Stimulated activated memory B cell treated with anti-CD40 and anti-IgM and Interleukin-4, amounts not matched to agents 10 μg/mL and 1 μg/mL and 100 μg/mL, for 72 hours (primary cell): Measurements from ENCODE around the gene C6orf141.

Experiments used
- ATAC-seq: fragments of 150-1000 bp; cut with Tn5 transposase; 2 replicates; pipeline ENCODE4 v1.10.0; 2021
- H3K27ac Mint-ChIP-seq: one replicate; pipeline ENCODE4 v1.8.0; 2022; ENCODE audit warnings: mild to moderate bottlenecking, mixed read lengths
- H3K27me3 Mint-ChIP-seq: one replicate; pipeline ENCODE4 v1.8.0; 2022; ENCODE audit warnings: mixed read lengths
- H3K36me3 Mint-ChIP-seq: one replicate; pipeline ENCODE4 v1.8.0; 2022; ENCODE audit warnings: mixed read lengths
- H3K4me1 Mint-ChIP-seq: one replicate; pipeline ENCODE4 v1.8.0; 2022; ENCODE audit warnings: mixed read lengths
- H3K4me3 Mint-ChIP-seq: one replicate; pipeline ENCODE4 v1.8.0; 2022; ENCODE audit warnings: mild to moderate bottlenecking, moderate library complexity, mixed read lengths
- H3K9me3 Mint-ChIP-seq: one replicate; pipeline ENCODE4 v1.8.0; 2022; ENCODE audit warnings: mixed read lengths

C6orf141 gene

GRCh38 chr6:49527320-49527719 is 23.1 kb upstream of the C6orf141 start:
- Mint-ChIP-seq H3K4me3 (no peak overlapping the region), H3K4me1 (peaks cover 6% of the 10 kb centered on the region), H3K27ac (no peak overlapping the region), H3K27me3 (peaks cover 27% of the 10 kb centered on the region), H3K36me3 (no peaks in the 10 kb centered on the region), H3K9me3 (no peaks in the 10 kb centered on the region)
- no peak for ATAC-seq

GRCh38 chr6:49528571-49528970 is 21.9 kb upstream of the C6orf141 start:
- peaks cover 6% of the 10 kb centered on the region for H3K4me1 Mint-ChIP-seq
- H3K27me3 Mint-ChIP-seq, result peaks cover 27% of the 10 kb centered on the region

GRCh38 chr6:49530141-49530776 is 20.2 kb upstream of the C6orf141 start:
- peaks cover 6% of the 10 kb centered on the region for H3K4me1 Mint-ChIP-seq
- H3K4me3 Mint-ChIP-seq, result no peak overlapping the region
- no peak for ATAC-seq
- H3K9me3 Mint-ChIP-seq, result no peaks in the 10 kb centered on the region
- peaks cover 27% of the 10 kb centered on the region for H3K27me3 Mint-ChIP-seq
- H3K36me3 Mint-ChIP-seq, result no peaks in the 10 kb centered on the region
- no peak overlapping the region for H3K27ac Mint-ChIP-seq

More at GRCh38 chr6:49528571-49528970, 21.9 kb upstream of the C6orf141 start:
- Mint-ChIP-seq H3K9me3 (no peaks in the 10 kb centered on the region), H3K27ac (no peak overlapping the region), H3K4me3 (no peak overlapping the region), H3K36me3 (no peaks in the 10 kb centered on the region)
- no peak for ATAC-seq

GRCh38 chr6:49531774-49532569 is 18.5 kb upstream of the C6orf141 start:
- Mint-ChIP-seq H3K9me3 (no peaks in the 10 kb centered on the region), H3K36me3 (no peaks in the 10 kb centered on the region), H3K4me3 (no peak overlapping the region), H3K27ac (no peak overlapping the region), H3K4me1 (peaks cover 6% of the 10 kb centered on the region), H3K27me3 (peaks cover 27% of the 10 kb centered on the region)
- no peak for ATAC-seq

- ATAC-seq, result no peak
- Mint-ChIP-seq H3K4me1 (peaks cover 6% of the 10 kb centered on the region), H3K36me3 (no peaks in the 10 kb centered on the region), H3K9me3 (no peaks in the 10 kb centered on the region), H3K4me3 (no peak overlapping the region), H3K27me3 (peaks cover 5% of the 10 kb centered on the region), H3K27ac (no peak overlapping the region)
Observed at GRCh38 chr6:49535795-49536194, 14.7 kb upstream of the C6orf141 start.

GRCh38 chr6:49539102-49539501 is 11.4 kb upstream of the C6orf141 start:
- H3K9me3 Mint-ChIP-seq, result no peaks in the 10 kb centered on the region
- no peak overlapping the region for H3K27ac Mint-ChIP-seq
- no peak overlapping the region for H3K4me3 Mint-ChIP-seq
- no peaks in the 10 kb centered on the region for H3K36me3 Mint-ChIP-seq
- H3K27me3 Mint-ChIP-seq, result no peaks in the 10 kb centered on the region
- no peak for ATAC-seq
- no peaks in the 10 kb centered on the region for H3K4me1 Mint-ChIP-seq

GRCh38 chr6:49540614-49541013 is 9.9 kb upstream of the C6orf141 start:
- no peaks in the 10 kb centered on the region for H3K36me3 Mint-ChIP-seq
- H3K4me3 Mint-ChIP-seq, result no peak overlapping the region
- no peaks in the 10 kb centered on the region for H3K4me1 Mint-ChIP-seq
- ATAC-seq, result no peak
- H3K27ac Mint-ChIP-seq, result no peak overlapping the region
- H3K9me3 Mint-ChIP-seq, result no peaks in the 10 kb centered on the region
- H3K27me3 Mint-ChIP-seq, result no peaks in the 10 kb centered on the region

- no peaks in the 10 kb centered on the region for H3K4me1 Mint-ChIP-seq
- no peak overlapping the region for H3K27ac Mint-ChIP-seq
- ATAC-seq, result no peak
- no peaks in the 10 kb centered on the region for H3K36me3 Mint-ChIP-seq
- H3K27me3 Mint-ChIP-seq, result no peaks in the 10 kb centered on the region
- no peaks in the 10 kb centered on the region for H3K9me3 Mint-ChIP-seq
- no peak overlapping the region for H3K4me3 Mint-ChIP-seq
Observed at GRCh38 chr6:49541210-49541724, 9.2 kb upstream of the C6orf141 start.

- Mint-ChIP-seq H3K4me3 (no peak overlapping the region), H3K27ac (no peak overlapping the region), H3K9me3 (no peaks in the 10 kb centered on the region), H3K36me3 (no peaks in the 10 kb centered on the region), H3K27me3 (no peaks in the 10 kb centered on the region), H3K4me1 (no peaks in the 10 kb centered on the region)
- no peak for ATAC-seq
Observed at GRCh38 chr6:49541936-49542335, 8.5 kb upstream of the C6orf141 start.

- H3K36me3 Mint-ChIP-seq, result no peaks in the 10 kb centered on the region
- H3K27me3 Mint-ChIP-seq, result no peaks in the 10 kb centered on the region
- H3K4me3 Mint-ChIP-seq, result no peak overlapping the region
- no peaks in the 10 kb centered on the region for H3K9me3 Mint-ChIP-seq
- no peaks in the 10 kb centered on the region for H3K4me1 Mint-ChIP-seq
- no peak for ATAC-seq
- no peak overlapping the region for H3K27ac Mint-ChIP-seq
Observed at GRCh38 chr6:49543087-49543858, 7.2 kb upstream of the C6orf141 start.

- Mint-ChIP-seq H3K27me3 (peaks cover 28% of the 10 kb centered on the region), H3K36me3 (no peaks in the 10 kb centered on the region), H3K27ac (no peak overlapping the region), H3K9me3 (no peaks in the 10 kb centered on the region), H3K4me3 (no peak overlapping the region), H3K4me1 (peaks cover 13% of the 10 kb centered on the region)
- ATAC-seq, result no peak
Observed at GRCh38 chr6:49546331-49546730, 4.1 kb upstream of the C6orf141 start.

GRCh38 chr6:49548613-49549304 is 1.7 kb upstream of the C6orf141 start:
- H3K27ac Mint-ChIP-seq, result no peak overlapping the region
- H3K4me3 Mint-ChIP-seq, result no peak overlapping the region
- no peaks in the 10 kb centered on the region for H3K9me3 Mint-ChIP-seq
- H3K36me3 Mint-ChIP-seq, result no peaks in the 10 kb centered on the region
- no peak for ATAC-seq
- H3K4me1 Mint-ChIP-seq, result peaks cover 21% of the 10 kb centered on the region
- H3K27me3 Mint-ChIP-seq, result peaks cover 47% of the 10 kb centered on the region

- Mint-ChIP-seq H3K4me1 (peaks cover 21% of the 10 kb centered on the region), H3K9me3 (no peaks in the 10 kb centered on the region), H3K36me3 (no peaks in the 10 kb centered on the region), H3K4me3 (peak overlapping the region; percentile 71), H3K27ac (no peak overlapping the region), H3K27me3 (peaks cover 47% of the 10 kb centered on the region)
- ATAC-seq, result no peak
Observed at GRCh38 chr6:49549691-49550491, 577 bp upstream of the C6orf141 start.

GRCh38 chr6:49551078-49551865 is 804 bp downstream of the C6orf141 start:
- peaks cover 21% of the 10 kb centered on the region for H3K4me1 Mint-ChIP-seq
- H3K4me3 Mint-ChIP-seq, result peak overlapping the region; percentile 71
- peaks cover 47% of the 10 kb centered on the region for H3K27me3 Mint-ChIP-seq
- H3K27ac Mint-ChIP-seq, result no peak overlapping the region
- no peaks in the 10 kb centered on the region for H3K36me3 Mint-ChIP-seq
- peak; percentile 32 for ATAC-seq
- no peaks in the 10 kb centered on the region for H3K9me3 Mint-ChIP-seq
